SKM-1 treated with dmso at 0.1 percent for 144 hours (cell line): ENCODE results near the gene PIP5KL1.

Source experiments
- DNase-seq: peaks from one replicate; lab custom pipeline; 2025; ENCODE audit not compliant: unreplicated experiment; lab: John Stamatoyannopoulos, UW

The PIP5KL1 gene

DNA sequence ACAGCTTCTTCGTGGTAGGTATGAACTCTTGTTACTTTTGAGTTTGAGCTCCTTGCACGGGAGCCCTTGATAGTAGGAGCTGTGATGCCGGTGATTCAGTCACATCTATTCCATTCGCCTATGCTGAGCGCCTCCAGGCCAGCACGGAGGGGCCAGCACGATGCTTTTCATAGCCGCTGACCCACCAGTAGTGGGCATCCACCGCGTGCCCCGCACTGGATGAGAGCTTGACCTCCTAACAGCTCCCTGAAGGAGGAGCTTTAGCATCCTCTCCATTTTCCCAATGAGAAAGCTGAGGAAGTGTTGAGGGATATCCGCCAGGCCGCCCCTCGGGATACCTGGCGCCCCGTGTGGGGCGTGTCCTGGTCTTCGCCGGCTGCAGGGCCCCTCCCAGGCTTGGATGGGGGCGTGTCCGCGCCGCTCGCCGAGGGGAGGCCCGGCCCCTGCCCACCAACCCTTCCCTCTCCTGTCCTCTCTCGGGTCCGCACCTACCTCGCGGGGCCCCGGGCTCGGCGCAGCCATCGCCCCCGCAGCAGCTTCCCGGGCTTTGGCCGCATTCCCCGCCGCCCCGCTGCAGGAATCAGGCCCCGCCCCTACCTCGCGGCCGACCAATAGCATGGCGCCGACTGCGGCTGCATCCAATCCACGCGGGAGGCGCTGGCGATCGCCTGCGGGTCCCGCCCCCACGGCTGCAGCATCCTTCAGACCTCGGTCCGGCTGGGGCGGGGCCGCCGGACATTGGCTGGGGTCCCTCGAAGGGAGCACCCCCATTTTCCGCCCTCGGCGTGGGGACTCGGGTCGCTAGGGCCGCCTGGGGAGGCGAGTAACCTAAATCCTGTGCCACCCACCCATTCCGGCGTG is at the start of gene PIP5KL1:
Gene PIP5KL1 (minus strand): TSS at position 547 of the 861 bp plus-strand sequence. CDS start 25 bp downstream, at position 522.
- peak; percentile 63 for DNase-seq

DNA sequence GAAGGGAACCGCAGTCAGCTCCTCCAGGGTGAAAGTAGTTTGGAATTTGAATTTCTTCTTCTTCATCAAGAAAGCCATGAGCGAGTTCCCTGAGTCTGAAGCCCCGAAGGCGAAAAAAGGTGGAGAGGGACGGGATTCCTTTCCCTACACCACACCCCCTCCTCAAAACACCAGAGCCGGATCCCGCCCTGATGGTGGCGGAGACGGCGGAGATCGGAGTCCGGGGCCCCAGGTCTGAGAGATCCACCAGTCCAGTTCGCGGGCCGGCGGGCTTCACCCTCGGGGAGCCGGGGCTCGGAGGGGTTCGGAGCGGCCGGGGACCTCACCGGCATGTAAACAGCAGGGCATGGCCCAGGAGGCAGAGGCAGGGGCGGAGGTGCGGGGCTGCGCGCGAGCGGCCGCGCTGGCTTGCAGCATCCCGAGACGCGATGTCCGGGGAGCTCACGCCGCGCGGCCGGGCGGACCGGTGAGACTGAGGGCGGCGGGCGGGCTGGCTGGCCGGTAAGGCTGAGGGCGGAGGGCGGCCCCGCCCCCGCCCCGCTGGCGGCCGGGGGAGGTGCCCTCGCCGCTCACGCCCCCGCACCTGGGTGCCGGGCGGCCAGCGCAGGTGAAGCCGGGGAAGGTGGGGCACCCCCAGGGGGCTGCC is 49.6 kb upstream of the PIP5KL1 start:
- no peak for DNase-seq

DNA sequence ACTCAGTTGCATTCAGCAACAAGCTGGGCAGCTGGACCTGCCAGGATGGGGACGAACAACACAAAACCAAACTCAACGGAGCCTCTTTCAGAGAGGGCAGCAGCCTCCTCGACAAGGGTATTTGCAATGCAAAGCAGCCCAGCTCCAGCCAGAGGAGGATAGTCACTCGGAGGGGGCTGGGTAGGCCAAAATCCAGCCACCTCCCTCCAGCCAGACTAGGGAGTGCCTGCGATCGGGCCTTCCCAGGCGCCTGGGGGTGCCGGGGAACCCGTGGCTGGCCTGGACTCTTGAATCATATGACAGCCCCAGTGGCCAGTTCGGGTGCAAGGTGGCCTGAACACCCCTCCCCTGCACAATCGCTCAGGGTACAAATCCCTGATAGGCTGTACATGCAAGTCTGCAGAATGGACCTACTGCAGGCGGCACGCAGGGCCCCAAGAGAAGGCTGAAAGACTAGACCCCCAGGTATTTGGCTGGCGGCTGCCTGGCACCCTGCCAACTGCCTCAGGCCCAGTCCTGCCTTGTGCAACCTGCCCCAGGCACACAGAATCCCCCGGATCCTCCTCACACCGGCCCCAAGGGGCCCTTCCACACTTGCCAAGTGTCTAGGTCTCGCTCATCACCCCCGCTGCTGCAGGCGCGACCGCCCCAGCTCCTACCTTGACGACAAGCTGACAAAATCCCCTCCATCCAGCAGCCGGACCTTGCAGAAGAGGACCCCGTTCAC is 48.9 kb upstream of the PIP5KL1 start:
- DNase-seq, result no peak

DNA sequence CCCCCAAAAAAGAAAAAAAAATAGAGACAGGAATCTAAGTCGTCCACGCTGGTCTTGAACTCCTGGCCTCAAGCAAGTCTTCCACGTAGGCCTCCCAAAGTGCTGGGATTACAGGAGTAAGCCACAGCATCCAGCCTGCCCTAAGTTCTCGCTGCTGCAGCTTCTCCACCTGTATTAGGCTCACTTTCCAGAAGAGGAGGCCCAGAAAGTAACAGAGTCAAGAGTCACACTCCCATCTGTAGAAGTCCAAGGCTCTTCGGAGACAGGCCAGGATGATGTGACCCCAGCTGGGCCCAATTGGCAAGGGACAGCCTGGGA is 48.4 kb upstream of the PIP5KL1 start:
- no peak for DNase-seq

- no peak for DNase-seq
Observed at GRCh38 chr9:127977884-127978647, 47.5 kb upstream of the PIP5KL1 start.

DNA sequence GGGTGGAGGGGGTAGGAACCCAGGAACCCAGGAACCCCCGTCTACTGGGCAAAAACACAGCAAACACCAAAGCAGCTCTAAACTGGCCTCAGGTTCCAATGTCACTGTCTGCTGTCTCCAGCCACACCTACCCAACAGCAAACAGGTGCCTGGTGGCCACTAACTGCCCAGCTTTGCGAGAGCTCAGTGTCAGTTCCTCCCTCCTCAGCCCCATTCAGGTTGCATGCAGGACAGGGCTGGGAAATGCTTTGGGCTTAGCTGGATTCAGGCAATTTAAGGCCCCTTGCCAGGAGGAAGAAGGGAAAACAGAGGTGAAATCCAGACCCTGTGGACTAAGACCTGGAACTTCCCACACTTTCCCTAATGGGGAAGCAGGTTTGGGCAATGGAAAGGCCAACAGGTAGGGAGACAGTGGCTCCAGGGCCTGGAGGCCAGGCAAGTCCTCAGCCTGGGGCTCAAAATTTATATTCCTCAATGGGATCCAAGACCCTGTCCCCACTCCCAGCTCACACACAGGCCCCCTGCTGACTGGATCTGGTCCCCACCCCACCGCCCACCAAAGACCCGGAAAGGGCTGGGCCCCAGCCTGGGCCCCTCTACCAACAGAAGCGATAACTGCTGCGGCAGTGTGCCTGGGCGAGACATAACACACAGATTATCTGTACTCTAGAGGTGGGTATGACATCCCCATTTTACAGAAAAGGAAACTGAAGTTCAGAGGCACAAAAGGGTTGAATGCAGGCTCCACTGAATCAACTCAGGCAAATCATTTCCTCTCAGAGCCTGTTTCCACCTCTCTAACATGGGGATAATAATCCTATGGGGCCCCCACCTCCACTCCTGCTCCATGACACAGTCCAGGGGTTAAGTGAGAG is 46.7 kb upstream of the PIP5KL1 start:
- DNase-seq, result no peak

- DNase-seq, result no peak
Observed at GRCh38 chr9:127976498-127976897, 45.9 kb upstream of the PIP5KL1 start.

DNA sequence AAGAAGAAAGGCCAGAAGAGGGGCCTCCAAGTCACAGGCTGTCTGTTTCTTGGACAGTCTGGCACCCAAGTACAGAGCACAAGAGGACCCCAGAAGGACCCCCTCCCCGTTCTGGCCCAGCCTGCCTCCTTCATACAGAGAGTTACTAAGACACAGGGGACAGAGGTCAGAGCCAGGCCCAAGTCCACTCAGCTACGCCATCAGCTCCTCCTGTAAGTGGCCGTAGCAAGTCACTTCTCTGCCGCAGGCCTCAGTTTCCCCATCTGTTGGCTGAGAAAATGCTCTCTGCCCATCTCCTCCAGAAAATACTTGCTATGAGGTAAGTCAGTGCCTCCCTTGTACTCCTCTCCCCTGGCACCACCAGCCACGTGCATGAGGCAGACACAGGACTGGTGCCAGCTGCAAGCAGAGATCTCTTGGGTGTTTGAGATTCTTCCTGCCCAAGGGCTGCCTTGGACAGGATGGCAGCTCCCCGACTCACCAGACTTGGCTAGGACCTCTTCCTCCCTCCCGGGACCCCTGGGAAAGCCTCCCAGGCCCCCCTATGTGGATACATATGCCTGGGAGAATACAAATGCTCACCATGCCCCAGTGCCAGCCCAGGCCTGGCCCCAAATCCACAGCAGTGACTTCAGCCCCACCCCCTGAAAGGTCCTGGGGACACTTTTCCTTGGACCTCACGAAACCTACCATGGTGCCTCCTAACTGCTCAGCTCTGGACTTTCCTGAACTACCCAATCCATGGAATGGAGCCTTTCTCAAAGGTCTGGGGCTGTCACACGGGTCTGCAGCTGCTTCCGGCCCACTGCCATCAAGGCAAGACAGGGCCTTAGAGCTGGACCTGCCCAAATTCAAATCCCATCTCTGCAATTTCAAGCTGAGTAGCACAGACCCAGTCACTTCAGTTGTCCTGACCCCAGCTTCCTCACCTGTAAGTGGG is 45.1 kb upstream of the PIP5KL1 start:
- no peak for DNase-seq

DNA sequence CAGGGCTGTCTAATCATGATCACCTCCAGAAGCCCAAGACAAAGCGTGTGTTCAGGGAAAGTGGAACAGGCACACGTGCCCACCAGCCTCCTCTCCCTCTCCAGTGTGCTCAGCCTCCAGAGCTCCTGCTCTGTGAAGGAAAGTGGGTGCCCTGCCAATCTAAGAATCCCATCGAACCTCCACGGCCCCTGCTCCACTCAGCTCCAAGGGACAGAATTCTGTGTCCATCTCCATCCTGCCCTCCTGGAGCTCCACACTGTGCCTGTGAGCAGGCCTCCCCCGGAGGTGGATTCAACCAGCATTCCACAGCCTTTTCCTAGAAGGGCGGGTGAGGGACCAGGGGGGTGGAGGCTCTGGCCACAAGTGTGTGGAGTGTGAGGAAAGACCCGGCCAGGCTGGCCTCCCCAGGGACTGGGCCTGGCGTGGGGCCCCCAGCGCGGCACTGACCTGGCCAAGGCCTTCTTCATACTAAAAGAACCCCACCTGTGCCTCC is 44.2 kb upstream of the PIP5KL1 start:
- no peak for DNase-seq

- DNase-seq, result no peak
Observed at GRCh38 chr9:127974001-127974768, 43.6 kb upstream of the PIP5KL1 start.

GRCh38 chr9:127973169-127974000 is 42.8 kb upstream of the PIP5KL1 start:
- no peak for DNase-seq

GRCh38 chr9:127972236-127972871 is 41.8 kb upstream of the PIP5KL1 start:
- no peak for DNase-seq

DNA sequence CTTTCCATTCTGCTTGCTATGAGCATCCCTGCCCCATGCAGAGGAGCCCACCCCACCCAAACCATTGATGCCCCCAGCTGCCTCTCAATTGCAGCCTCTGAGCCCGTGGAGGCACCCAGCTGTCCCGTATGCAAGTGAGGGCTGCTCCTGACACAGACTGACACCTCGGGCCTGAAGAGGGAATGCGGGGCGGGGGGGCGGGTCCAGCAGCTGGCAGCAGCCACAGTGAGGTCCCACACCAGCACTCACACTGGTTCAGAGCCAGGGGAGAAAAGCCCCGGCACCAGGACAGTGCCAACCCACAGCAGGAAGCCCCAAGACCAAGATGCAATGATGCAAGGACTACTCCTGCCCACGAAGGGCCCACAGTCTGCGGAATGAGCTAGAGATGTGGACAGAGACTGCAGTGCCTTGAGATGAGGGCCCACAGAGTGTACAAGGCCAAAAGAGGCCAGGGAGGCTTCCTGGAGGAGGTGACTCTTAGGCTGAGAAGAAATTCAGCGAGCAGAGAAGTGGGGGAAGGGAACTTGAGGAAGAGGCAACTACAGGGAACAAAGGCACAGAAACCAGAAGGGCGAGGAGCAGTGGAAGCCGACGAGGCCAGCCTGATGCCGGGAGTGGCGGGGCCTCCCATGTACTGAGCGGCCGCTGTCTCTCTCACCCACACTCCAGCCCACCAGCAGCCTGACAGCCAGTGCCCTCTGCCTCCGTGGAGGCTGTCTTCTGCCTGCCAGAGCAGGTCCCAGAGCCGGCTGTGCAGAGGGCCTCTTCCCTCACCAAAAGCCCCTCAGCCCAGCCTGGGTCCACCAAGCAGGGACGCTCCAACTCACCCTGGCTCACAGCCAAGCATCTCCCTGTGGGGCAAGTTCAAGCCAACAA is 41.0 kb upstream of the PIP5KL1 start:
- DNase-seq, result no peak

GRCh38 chr9:127970401-127971313 is 40.1 kb upstream of the PIP5KL1 start:
- no peak for DNase-seq
